ENCODE results near the gene PSMD10. TPM values are rescaled to one million over a fixed set of nuclear protein-coding genes. Genes with fewer than 3 reads are reported as not detected.
A peak's percentile ranks its signal among the peaks of the same experiment; 100 is the strongest.

PSMD10 gene
- total and polyA plus RNA-seq, 12 donors, result 21.1 to 112 (median 50.8) TPM

- intact Hi-C loops (cut with DNase I), result no loop called here
- Histone ChIP-seq H3K36me3 (replicated peaks in 1 of 2) (no peaks in the 10 kb centered on the region), H3K4me3 (no peak overlapping the region), H3K27me3 (no peaks in the 10 kb centered on the region), H3K27ac (no peak overlapping the region), H3K4me1 (replicated peaks in 1 of 2) (no peaks in the 10 kb centered on the region), H3K9me3 (replicated peaks in 1 of 3) (no peaks in the 10 kb centered on the region)
- 85 to 100% (median 90%) methylated on average over 2 of the region's 2 CpGs for whole genome bisulfite sequencing, 4 donors
- TF ChIP-seq POLR2A (IDR thresholded peaks at IDR 0.05), result no peak
- TF ChIP-seq CTCF (IDR thresholded peaks at IDR 0.05), result no peak
- DNase-seq, result no peak
These were observed 6.0 kb upstream of the PSMD10 start for GRCh38 chrX:108097380-108097779.

GRCh38 chrX:108091878-108092291 is 543 bp upstream of the PSMD10 start:
- H3K4me3 ChIP-seq, result peak overlapping the region in 3 of 4 donors; percentile 19 to 49 (median 33)
- intact Hi-C loops (cut with DNase I), result no loop called here
- WGBS, 4 donors, result 0 to 36% (median 18%) methylated on average over 9 to 15 of the region's 15 CpGs
- H3K36me3 ChIP-seq (replicated peaks in 1 of 2), result no peaks in the 10 kb centered on the region
- TF ChIP-seq POLR2A (IDR thresholded peaks at IDR 0.05) (no peak), CTCF (IDR thresholded peaks at IDR 0.05) (no peak)
- peak in 3 of 7 donors; percentile 24 to 68 (median 26) for DNase-seq
- H3K9me3 ChIP-seq (replicated peaks in 1 of 3), result no peaks in the 10 kb centered on the region
- peak overlapping the region in 4 of 5 donors; percentile 10 to 54 (median 36) for H3K27ac ChIP-seq
- H3K27me3 ChIP-seq, result no peaks in the 10 kb centered on the region
- H3K4me1 ChIP-seq (replicated peaks in 1 of 2), result peaks cover 3 to 4% of the 10 kb centered on the region in 2 donors

GRCh38 chrX:108090491-108091263 is 665 bp downstream of the PSMD10 start:
- TF ChIP-seq CTCF (IDR thresholded peaks at IDR 0.05) (no peak), POLR2A (IDR thresholded peaks at IDR 0.05) (no peak)
- 1 to 37% (median 17%) methylated on average over 13 to 20 of the region's 20 CpGs for WGBS, 4 donors
- H3K27me3 ChIP-seq, result no peaks in the 10 kb centered on the region
- peak overlapping the region in 3 of 4 donors; percentile 40 to 49 (median 43) for H3K4me3 ChIP-seq
- peak overlapping the region; percentile 24 to 92 (median 73) for H3K27ac ChIP-seq
- no peaks in the 10 kb centered on the region for H3K9me3 ChIP-seq (replicated peaks in 1 of 3)
- no peaks in the 10 kb centered on the region for H3K36me3 ChIP-seq (replicated peaks in 1 of 2)
- DNase-seq, result peak in 1 of 7 donors; percentile 1
- H3K4me1 ChIP-seq (replicated peaks in 1 of 2), result peaks cover 3 to 4% of the 10 kb centered on the region in 2 donors
- intact Hi-C loops (cut with DNase I), result no loop called here

- intact Hi-C loops (cut with DNase I), result no loop called here
- Histone ChIP-seq H3K4me1 (replicated peaks in 1 of 2) (peaks cover 3 to 4% of the 10 kb centered on the region in 2 donors), H3K27me3 (no peaks in the 10 kb centered on the region), H3K4me3 (no peak overlapping the region), H3K27ac (no peak overlapping the region), H3K9me3 (replicated peaks in 1 of 3) (no peaks in the 10 kb centered on the region), H3K36me3 (replicated peaks in 1 of 2) (peaks cover 0 to 10% of the 10 kb centered on the region in 2 donors)
- DNase-seq, result no peak
- TF ChIP-seq CTCF (IDR thresholded peaks at IDR 0.05), result no peak
- no peak for TF ChIP-seq POLR2A (IDR thresholded peaks at IDR 0.05)
- 50 to 77% (median 61%) methylated on average over 1 of the region's 1 CpG for WGBS, 4 donors
These were observed 2.8 kb downstream of the PSMD10 start for GRCh38 chrX:108088511-108088910.

All from adrenal gland (tissue), 12 donors.